ENCODE data around the gene SLC16A8.
A peak's percentile ranks its signal among the peaks of the same experiment; 100 is the strongest.
"Not testable (repeated sequence)": the region's sequence is repeated elsewhere in the genome, so short reads cannot be mapped to it uniquely, and the experiment has no call there.

SLC16A8 gene

DNA sequence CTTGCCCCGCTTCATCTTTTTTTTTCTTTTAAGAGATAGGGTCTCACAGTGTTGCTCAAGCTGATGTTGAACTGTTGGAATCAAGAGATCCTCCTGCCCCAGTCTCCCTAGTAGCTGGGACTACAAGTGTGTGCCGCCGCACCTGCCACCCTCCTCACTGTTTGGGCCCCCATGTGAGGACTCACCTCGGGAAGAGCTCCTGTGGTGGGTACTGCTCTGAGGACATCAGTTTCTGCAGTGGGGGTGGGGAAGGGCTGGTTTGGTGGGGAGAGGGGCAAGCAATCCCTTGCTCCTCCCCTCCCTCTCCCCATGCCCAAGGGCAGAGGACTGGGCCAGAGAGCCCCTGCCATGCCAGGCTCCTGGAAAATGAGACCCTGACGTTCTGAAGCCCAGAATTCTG is 1.5 kb upstream of the SLC16A8 start:
- DNase-seq, result no peak

DNA sequence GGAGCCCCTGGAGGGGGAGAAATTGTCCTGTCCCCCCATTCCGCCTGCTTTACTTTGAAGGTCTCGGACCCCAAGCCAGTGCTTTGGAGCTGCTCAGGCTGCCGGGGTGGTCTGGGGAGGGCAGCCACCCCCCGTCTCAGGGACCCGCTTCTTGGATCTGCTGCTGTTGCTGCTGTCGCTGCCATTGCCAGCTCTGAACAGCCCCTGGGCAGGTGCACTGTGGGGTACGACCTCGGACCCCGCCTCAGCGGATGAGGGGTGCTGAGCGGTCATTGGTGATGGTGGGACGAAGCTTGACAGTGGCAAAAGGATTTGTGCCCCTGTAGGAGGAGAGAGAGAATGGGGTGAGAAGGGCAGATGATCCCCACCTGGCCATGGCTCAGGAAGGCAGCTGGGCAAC is 1.1 kb upstream of the SLC16A8 start:
- DNase-seq, result no peak

DNA sequence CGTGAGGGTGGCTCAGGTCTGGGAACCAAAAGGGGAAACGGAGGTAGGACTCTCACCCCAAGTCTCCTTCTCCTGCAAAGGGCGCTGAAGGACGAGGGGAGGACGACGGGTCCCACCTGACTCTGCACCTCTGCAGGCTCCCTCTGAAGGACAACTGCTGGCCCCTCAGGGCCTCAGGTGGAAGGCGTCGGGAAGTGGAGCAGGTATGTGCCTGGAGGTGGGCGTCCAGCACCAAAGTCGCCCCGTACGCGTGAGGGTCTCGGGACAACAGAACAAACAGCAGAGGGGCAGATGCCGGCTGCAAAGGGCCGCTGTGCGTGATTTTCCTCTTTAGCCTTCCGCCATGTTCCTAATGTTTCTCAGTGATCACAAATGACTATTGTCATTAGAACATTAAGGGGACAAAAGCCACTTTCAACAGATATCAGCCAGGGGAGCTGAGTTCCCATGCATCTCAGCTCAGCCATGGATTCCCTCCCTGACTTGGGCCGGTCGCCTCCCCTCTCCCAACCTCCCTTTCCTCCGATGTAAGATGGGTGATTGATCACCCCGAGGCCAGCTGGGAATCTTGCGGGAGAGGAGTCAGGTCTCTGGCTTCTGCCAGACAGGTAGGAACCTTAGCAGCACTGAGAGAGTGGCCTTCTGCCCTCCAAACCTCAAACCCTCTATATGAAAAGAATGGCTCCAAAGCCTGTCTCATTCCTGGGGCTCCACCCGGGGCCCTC is 836 bp downstream of the SLC16A8 start:
- DNase-seq, result no peak

DNA sequence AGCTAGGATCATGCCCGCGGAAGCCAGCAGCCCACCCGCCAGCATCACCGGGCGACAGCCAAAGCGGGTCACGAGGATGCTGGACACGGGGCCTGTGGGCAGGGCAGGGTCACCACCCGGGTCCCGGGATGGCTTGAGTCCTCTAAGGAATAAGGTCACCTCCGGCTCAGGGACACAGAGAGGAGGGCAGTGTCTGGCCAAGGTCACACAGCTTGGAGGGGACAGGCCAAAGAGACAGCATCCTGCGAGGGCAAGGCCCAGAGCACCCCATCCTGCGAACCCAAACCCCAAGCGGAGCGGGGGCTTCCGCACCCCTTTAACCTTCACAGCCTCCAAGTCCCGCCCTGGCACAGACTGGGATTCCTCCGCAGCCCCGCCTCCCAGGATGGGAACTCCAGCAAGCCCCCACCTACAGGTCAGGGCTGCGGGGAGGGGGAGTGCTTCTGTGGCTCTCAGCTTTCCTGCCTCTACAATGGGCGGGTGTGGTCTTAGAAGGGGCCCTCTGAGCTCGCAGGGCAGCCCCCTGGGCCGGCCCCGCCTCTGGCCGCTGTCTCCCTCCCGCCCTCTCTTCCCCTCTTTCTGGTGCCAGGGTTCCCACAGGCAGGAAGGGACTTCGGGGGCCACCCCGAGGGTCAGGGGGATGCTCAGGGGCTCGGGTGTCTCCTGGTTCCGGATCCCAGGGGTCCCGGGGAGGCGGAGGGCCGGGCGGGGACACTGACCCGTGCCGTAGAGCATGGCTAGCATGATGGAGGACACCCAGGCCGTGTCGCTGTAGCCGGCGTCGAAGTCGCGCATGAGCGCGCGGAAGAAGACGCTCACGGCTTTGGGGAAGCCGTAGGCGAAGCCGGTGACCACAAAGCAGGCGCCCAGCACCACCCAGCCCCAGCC is 1.8 kb downstream of the SLC16A8 start:
- peak in 1 of 2 donors; percentile 24 for DNase-seq

DNA sequence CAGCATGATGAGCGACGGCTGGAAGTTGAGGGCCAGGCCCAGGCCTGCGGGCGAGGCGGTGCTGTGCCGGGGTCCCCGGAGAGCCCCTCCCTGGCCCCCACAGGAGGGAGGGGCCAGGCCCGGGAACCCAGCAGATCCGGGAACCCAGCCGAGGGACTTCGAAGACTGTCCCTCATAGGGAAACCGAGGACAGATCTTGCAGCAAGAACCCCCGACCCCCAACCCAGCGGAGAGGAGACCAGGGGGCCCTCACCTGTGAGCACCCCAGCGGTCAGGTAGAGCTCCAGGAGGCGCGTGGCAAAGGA is 2.4 kb downstream of the SLC16A8 start:
- no peak for DNase-seq

DNA sequence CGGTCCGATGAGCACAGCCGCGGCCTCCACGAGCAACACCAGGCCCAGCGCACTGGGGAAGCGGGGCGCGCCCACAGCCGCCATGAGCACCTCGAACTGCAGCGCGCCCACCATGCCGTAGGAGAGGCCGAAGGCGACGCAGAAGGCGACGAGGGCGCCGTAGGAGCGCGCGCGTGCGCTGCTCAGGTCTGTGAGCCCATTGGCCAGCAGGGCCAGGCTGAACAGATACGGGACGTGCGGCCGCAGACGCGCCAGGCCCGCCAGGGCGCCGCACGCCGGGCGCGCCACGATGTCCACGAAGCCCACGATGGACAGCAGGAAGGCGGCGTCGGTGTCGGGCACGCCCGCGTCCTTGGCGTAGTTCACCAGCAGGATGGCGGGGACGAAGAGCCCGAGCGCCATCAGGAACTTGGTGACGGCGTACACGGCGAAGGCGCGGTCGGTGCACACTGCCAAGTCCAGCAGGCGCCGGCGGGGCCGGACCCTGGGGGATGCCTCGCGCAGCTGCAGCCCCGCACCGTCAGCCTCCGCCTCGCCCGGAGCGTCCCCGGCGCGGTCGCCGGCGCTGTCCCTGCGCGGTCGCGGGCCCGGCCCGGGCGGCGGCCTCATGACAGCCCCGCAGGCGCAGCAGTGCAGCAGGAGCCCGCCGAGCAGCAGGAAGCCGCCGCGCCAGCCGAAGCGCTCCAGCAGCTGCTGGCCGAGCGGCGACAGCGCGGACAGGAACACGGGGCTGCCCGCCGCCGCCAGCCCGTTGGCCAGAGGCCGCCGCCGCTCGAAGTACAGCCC is 2.9 kb downstream of the SLC16A8 start:
- DNase-seq, result no peak

DNA sequence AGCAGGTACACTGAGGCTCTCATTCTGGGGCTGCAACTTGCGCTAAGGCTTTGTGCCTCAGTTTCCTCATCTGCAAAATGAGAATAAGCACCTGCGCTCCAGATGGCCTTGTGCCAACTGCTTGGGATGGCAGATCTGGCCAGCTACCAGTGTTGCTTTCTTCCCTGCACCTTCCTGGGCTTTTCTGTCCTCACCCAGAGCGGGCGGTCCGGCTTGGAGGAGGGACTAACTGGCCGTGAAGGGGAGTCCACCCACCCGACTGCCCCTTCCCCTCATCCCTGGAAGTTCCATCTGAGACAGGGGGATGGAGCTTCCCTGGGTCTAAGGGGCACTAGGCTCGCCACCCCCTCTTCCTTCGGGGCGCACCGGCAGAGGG is 3.5 kb downstream of the SLC16A8 start:
- no peak for DNase-seq

DNA sequence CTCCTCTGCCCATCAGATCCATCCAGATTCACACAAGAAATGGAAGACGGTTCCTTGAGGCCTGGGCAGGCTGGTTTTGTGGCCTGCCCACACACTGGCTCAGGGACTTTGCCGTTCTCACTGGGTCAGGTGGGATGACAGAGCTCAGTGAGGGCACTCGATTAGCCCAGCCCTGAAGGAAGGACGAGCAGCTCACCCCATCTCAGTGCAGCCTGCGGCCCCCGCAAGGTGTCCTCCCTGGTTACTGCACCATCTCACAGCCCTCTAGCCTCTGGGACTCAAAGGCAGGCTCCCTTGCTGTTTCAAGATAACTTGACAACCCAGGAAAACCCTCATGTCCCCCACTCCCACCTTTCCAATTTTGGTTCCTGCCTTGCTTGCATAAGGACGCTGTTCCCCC is 4.2 kb downstream of the SLC16A8 start:
- no peak for DNase-seq

DNA sequence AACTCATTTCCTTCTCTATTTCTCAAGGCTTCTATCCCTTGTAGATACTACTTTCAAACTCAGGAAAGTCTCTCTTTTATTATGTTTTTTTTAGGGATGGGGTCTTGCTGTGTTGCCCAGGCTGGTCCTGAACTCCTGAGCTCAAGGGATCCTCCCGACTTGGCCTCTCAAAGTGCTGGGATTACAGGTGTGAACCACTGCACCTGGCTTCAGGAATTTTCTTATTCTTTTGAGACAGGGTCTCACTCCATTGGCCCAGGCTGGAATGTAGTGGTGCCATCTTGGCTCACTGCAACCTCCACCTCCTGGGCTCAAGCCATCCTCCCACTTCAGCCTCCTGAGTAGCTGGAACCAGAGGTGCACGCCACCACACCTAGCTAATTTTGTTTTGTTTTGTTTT is 4.8 kb downstream of the SLC16A8 start:
- DNase-seq, result not testable (repeated sequence)

DNA sequence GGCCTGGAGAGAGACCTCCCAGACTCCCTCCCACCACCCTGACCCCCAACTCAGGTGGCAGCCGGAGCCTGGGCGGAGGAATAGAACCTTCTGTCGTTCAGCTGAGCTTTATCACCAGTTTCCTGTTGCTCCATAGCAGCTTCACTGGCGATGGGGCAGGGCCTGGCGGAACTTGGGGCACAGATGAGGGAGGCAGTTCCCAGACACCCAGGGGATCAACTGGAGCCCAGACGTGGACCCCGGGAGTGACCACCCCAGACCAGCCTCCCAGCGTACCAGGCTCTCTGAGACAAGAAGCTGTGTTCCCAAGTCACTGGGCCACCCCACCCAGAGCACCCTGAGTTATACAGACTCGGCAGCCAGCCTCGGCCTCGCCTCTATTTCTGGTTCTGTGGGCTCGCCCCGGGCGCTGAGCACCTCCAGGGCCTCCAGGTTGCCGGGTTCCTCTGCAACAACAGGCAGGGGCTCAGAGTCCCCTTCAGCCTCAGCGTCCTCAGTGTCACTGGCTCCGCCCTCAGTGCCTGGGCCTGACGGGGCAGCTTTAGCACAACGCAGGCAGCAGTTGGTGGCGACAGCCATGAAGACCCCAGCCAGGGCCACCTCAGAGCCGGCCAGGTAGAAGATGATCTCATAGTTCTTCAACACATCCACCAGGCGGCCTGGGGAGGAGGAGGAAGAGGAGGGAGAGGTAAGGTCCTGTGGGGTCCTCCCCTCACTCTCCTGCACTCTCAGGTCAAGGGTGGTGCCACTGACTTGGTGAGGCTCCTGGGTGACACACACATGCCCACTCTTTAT is 5.7 kb downstream of the SLC16A8 start:
- no peak for DNase-seq

DNA sequence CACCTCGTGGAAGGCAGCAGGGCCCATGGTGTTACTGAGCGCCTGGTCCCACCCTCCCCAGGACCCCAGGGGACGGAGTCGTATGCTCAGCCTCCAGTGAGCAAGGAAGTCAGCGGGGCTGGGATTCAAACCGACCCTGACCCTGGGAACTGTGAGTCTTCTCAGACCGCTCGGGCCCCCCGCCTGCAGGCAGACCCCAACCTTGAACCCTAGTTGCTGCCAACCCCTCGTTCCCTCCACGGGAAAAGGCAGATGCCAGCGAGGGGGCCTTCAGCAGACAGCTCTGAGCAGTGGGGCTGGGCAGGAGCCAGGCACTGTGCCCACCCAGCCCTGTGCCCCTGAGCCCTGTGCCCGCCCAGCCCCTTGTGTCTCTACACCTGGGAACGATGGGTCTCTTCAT is 6.4 kb downstream of the SLC16A8 start:
- no peak for DNase-seq

DNA sequence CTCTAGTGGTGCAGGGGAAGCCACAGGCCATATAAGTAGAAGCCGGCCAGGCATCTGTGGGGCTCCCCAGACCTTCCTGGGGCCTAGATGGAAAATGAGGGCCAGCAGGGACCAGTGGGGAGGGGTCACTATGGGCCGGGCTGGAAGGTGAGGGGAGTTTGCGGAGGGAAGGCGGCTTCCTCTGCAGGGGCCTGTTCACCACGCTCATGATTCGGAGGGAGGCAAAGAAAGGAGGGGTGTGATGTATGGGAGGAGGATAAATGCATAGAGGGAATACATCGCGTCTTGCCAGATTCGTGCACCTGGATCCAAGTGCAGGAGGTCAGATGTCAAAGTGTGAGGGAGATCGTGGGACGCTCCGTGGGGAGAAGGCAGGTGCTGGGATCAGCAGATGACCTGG is 6.9 kb downstream of the SLC16A8 start:
- DNase-seq, result no peak

DNA sequence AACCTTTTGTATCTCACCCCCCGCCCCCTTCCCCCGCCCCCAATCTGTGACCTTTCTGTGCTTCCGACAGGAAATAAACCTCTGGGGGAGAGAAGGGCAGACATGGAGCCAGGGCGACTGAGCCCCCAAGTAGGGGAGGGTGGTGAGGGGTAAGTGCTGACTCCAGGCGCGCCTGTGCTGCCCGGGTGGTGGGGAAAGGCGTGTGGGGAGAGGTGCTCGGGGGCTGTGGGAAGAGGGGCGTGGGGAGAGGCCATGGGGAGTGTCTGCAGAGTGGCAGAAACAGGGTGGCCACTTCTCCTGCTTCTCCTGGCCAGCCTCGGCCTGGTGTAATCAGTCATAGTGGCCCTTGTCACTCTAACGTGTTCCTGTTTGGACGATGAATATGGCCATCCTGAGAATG is 8.0 kb downstream of the SLC16A8 start:
- DNase-seq, result no peak

DNA sequence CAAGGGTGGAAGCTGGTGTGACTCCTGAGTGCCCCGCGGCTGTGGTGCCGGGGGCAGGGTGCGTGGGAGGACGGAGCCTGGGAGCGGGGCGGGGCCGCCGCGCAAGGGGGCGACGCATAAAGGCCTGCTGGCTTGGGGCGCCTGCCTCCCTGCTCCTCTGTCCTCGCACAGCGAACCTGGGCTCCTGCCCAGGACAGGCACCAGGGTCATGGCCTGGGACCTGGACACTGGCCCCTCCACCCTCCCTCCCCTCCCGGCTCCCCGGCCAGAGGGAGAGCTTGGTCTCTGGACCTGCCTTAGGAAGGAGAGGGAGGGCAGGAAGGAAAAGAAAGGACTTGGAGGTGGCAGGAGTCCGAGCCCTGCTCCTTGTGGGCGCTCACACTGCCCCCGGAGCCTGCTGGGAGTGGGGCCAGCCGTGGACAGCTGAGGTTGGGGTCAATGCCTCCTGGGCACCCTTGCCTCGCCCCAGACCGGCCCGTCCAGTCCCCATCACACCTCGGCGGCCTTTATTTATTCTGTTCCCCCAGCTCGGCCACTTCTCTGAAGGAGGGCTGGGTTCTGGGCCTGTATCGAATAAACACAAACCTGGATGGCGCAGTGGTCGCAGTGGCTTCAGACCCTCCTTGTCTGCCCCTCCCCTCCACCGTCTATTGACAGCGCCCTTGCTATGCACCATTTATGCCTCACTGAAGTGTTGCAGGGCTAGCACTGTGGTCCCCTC is 8.7 kb downstream of the SLC16A8 start:
- no peak for DNase-seq

DNA sequence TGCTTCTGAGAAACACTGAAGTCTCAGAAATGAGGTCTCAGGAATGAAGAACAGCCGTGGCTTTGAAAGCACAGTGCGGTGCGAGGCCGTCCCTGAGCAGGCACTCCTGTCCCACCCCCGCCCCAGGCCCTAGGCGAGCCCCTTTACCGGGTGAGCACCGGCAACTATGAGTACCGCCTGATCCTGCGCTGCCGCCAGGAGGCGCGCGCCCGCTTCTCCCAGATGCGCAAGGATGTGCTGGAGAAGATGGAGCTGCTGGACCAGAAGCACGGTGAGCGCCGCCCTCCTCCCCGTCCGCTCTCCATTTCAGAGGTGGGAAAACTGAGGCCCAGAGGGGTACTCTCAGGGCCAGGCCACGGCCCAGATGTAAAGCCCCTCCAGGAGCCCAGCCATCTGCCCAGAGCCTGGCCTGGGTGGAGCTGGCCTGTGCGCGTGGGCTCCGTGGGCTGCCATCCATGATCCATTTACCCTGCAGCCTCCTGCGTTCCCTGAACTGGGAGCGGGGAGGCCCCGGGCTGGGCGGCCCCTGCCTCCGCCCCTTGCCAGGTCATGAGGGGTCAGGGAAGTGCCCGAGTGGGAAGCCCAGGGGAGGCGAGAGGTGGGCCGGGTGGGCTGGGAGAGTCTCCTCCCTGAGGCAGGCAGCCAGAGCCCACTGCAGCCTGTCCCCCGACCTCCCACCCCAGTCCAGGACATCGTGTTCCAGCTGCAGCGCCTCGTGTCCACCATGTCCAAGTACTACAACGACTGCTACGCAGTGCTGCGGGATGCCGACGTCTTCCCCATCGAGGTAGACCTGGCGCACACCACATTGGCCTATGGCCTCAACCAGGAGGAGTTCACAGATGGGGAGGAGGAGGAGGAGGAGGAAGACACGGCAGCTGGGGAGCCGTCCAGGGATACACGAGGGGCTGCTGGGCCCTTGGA is 9.5 kb downstream of the SLC16A8 start:
- DNase-seq, result no peak

DNA sequence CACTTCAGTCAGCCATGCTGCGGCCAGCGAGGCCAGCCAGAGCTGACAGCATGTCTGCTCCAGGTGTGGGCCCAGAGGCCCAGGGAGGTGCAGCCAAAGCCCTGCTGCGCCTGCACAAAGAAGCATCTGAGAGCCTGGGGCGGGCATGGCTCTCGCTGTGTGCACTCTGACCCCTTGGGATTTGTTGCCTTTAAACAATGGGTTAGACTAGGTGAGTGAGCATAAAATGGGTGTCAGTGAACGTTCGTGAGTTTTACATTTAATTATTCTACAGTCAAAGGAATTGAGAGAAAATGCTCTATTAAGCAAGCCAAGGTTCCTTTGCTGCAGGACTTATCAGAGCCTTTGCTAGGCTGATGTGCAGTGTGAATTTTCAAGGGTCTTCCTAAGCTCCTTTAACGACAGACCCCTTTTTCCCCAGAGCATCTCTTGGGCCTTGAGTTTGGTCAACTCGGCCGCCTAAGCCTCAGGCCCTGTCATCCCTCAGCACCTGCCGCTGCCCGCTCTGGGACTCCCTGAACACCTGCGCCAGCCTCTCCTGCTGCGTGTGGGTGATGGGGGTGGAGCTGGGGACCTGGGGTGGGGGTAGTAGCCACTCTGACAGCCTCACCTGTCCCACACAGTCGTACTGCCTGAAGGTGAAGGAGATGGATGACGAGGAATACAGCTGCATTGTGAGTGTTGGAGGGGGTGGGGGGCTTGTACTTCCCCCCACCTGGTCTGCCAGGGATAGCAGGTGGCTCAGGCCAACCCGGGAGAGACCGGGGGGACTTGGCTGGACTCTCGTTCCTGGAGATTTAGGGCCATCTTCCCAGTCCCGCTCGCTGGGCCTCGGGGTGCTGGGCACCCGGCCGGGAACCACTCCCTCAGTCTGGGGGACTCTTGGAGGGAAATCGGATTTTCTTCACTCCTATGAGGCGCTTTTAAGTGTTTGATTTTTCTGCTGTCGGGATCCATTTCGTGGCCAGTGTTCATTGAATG is 10.5 kb downstream of the SLC16A8 start:
- DNase-seq, result no peak

DNA sequence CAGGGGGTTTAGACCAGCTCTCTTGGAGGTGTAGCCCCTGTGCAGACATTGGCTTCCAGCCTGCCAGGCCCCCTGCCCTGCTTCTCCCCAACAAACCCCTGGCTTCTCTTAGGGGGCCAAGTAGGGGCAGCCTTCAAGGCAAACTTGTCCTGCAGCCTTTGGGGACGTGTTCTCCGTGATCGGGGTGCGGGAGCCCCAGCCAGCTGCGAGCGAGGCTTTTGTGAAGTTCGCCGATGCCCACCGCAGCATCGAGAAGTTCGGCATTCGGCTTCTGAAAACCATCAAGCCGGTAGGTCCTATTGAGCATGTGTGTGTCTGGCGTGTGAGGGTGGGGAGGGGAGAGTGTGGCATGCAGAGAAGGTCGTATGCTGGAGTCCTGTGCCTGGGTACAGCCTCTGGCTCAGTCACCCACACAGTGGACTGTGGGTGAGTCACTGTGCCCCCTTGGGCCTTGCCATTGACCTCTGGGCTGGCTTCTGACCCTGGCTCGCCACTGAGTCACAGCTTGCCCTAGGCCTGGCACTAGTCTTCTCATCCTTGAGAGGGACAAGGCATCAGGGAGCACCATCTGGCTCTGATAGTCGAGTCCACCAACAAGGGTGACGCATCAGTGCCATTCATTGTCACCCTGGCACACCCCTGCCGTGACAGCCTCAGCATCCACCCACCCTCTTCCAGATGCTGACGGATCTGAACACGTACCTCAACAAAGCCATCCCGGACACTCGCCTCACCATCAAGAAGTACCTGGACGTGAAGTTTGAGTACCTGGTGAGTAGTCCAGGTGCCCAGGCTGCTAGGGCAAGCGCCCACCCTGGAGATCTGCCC is 11.4 kb downstream of the SLC16A8 start:
- DNase-seq, result no peak

DNA sequence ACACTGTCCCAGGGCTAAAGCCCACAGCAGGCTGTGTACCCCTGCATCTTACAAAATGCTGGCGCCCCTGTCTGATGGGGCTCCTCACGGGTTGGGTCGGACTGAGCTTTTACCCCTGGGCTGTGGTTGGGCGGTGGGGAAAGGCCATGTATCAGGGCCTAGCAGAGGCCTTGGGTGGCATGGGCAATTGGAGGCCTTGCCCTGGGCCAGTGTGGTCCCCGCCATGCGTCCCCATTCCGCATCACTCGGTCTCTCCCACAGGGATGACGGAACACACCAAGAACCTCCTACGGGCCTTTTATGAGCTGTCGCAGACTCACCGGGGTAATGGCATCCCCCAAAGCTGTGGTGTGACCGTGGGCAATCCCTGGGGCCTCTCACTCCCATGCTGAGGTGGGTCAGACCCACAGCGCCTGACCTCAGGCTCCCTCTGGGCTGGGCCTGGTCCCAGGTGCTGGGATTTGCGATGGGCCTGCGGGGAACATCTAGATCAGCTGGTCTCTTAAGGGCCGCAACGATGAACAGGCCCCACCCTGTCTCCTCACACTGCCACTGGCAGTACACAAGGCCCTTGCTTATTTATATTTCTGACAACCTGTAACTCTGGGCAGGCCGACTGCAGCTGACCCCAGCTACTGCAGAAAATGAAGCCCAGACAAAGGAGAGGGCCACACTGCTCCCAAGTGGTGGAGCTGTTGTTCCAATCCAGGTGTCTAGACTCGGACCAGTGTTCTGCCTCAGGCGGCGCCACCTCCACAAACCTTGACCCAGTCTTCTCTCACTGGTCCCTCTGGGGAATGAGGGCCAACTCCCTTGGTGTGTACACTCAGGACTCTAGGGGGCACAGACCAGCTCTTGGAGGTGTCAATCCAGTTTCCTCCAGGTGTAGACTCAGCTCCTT is 12.3 kb downstream of the SLC16A8 start:
- no peak for DNase-seq

Measured in stimulated activated CD4-positive, alpha-beta T cell treated with anti-CD3 and anti-CD28 coated beads, Interleukin-2, amount 100 ng/mL, for 48 hours (primary cell).